ENCODE measurements around the gene TM4SF1.
"Not testable (repeated sequence)": the region's sequence is repeated elsewhere in the genome, so short reads cannot be mapped to it uniquely, and the experiment has no call there.

The TM4SF1 gene

GRCh38 chr3:149343951-149344350, 33.5 kb downstream of the TM4SF1 start:
- DNase-seq (ENCODE audit: low read depth in 2 of 2), result no peak

DNA sequence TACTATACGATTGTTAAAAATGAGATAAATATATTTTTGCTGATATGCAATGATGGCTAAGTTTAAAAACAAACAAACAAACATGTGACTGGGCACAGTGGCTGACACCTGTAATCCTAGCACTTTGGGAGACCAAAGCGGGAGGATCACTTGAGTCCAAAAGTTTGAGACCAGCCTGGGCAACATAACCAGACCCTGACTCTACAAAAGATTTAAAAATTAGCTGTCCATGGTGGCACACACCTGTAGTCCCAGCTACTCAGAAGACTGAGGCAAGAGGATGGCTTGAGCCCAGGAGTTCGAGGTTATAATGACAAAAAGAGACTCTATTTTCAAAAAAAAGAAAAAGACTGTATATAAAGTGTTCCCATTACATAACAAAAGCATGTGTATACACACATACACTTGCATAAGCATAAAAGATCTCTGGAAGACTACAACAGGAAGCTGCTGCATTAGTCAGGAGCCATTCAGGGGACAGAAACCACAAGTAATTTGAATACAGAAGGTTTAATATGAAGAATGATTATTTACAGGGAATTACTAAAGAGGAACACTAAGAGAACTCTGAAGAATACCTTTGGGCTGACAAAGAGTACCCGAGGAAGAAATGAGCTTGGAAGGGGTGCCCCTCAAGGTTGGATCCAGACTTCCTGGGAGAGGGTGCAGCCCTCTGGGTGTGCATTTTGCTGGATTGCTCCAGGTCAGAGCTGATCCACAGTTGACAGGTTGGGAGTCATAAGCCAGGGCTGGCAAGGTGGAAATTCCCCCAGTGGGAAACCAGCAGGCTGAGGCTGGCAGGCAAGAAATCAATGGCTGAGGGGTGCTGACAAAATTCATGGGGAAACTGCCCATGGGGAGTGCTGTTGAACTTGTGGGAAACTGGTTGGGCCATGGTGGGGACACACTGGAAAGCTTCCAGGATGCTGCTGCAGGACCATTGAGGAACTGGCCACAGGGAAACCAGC, 34.8 kb downstream of the TM4SF1 start:
- no peak for DNase-seq (ENCODE audit: low read depth in 2 of 2)

DNA sequence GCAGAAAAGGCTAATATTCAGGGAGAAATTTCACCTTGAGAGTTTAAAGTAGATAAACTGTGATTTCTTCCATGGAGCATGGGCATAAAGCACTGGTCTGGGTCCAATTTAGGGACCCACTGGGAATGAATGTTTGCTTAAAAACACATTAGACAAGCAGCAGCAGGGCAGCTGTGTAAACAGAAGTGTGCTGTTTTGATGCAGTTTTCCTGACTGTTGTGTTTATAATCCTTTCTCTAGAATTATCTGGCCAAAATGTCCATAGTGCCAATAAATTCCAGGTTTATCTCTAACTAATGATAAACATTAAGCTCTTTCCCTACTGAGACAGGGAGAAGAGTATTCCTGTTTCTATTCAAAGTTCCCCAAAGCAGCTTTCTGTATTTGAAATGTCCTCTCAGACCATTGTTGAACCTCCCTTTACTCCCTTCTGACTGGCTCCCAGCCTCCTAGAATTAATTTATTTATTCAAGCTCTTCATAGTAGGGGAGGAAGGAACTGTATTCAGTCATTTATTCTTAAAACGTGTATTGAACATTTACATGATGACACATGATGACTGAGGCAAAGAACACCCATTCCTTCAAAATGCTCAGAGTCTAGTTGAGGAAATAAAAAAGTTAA, 37.0 kb downstream of the TM4SF1 start:
- DNase-seq (ENCODE audit: low read depth in 2 of 2), result no peak

DNA sequence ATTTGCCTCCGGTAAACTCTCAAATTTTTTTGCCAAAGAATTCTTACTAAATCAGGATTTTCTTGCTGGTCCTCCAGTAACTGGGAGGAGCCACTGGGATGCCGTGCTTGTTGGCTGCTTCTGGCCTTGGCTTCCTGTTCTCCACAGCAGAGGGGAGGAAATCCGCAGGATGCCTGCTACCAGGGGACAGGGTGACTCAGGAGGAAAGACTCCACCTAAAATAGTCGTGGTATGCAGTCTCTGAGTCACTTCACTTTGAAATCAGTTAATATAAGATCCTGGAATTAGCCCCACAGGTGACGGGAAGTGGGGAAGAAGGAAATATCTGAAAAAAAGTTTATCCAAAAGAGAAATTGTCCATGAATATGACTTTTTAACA, 37.5 kb downstream of the TM4SF1 start:
- DNase-seq (ENCODE audit: low read depth in 2 of 2), result no peak

DNA sequence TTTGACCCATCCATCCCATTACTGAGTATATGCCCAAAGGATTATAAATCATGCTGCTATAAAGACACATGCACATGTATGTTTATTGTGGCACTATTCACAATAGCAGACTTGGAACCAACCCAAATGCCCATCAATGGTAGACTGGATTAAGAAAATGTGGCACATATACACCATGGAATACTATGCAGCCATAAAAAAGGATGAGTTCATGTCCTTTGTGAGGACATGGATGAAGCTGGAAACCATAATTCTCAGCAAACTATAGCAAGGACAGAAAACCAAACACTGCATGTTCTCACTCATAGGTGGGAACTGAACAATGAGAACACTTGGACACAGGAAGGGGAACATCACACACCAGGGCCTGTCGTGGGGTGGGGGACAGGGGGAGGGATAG, 40.0 kb downstream of the TM4SF1 start:
- not testable (repeated sequence) for DNase-seq (ENCODE audit: low read depth in 2 of 2)

GRCh38 chr3:149336925-149337324, 40.5 kb downstream of the TM4SF1 start:
- no peak for DNase-seq (ENCODE audit: low read depth in 2 of 2)

GRCh38 chr3:149333176-149333859, 44.1 kb downstream of the TM4SF1 start, which contains the start of gene TM4SF18:
TSS of gene TM4SF18 (minus strand) at chr3:149333636. CDS start at chr3:149333382, 254 bp downstream.
- no peak for DNase-seq (ENCODE audit: low read depth in 2 of 2)

DNA sequence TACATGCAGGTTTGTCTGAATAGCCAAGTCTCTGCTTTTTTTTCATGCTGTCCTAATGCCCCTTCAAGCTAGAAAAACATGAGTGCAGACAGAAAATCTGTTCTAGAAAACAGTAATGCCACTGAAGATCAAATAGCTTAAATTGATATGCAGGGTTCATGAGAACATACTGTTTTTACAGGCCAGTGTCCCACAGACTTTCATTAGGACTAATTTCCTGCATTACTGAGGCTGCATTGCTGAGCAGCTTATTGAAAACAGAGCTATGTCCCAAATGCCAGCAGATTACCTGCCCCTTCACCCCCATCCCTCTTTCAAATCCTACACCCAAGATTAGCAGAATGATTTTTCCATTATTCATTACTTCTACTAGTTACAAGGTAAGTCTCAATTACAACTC, 44.7 kb downstream of the TM4SF1 start:
- DNase-seq (ENCODE audit: low read depth in 2 of 2), result no peak

- no peak for DNase-seq (ENCODE audit: low read depth in 2 of 2)
Observed at GRCh38 chr3:149332227-149332765, 45.2 kb downstream of the TM4SF1 start.

DNA sequence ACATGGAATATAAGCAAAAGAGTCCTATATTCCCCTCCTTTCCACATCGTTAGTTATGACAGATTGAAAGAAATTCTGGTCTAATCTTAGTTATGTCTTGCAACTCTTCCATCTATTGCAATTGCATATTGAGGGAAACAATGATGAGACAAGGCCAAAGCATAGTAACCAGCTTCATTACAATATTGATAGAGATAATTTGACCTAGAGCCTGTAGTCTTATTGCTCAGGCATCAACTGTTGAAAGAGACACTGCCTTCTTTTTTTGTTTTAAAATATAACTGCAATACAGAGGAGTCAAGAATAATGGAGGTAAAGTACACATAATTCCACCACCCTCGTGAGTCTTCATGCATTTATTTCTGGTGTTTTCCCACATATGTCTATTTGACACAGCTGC, 46.1 kb downstream of the TM4SF1 start:
- DNase-seq (ENCODE audit: low read depth in 2 of 2), result no peak

DNA sequence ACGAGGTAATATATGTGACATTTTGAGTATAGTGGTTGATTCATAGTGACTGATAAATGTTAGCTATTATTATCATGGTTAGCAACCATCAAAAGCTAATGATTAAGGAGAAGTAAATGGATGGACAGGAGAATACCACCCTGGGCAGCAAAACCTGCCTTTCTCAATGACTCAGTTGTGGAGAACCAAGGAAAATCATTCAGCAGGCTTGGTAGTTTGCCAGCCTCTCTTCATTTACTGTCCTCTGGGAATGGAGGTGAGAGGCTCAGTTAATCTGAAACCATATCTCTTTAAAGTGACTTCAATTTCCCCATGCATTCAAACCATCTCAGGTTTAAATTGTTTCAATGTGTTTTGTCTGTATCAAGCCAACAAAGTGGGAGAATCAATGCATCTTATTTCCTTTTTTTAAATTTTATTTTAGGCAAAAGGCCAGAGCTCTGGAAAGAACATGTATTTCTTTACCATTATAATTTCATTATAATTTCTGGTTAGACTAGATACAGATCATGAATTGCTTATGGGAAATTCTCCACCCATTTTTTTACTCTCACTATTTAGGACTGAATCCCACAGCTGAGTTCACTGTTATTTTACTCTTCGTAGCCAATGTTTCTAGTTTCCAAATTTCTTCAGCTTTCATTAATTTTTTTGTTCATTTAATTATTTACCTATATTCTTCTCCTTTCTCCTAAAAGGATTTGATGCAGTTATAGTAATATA, 46.7 kb downstream of the TM4SF1 start:
- DNase-seq (ENCODE audit: low read depth in 2 of 2), result no peak

- DNase-seq (ENCODE audit: low read depth in 2 of 2), result no peak
Observed at GRCh38 chr3:149327156-149327555, 50.3 kb downstream of the TM4SF1 start.

DNA sequence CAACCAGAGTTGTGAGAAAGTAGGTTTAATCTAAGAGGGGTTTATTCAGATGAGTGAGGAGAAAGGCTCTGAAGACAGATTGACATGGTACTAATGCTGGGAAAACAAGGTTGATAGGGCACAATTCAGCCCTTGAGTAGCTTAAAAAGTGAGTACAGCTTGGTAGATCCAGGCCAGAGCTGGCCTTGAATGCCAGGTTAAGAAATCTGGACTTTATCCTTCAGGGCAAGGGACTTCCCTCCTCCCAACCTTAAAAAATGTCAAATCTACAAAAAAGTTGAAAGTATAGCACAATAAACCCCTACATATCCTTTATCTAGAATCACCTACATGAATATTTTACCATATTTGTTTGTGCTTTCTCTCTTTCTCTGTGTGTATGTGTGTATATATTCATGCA, 51.9 kb downstream of the TM4SF1 start:
- DNase-seq (ENCODE audit: low read depth in 2 of 2), result no peak

DNA sequence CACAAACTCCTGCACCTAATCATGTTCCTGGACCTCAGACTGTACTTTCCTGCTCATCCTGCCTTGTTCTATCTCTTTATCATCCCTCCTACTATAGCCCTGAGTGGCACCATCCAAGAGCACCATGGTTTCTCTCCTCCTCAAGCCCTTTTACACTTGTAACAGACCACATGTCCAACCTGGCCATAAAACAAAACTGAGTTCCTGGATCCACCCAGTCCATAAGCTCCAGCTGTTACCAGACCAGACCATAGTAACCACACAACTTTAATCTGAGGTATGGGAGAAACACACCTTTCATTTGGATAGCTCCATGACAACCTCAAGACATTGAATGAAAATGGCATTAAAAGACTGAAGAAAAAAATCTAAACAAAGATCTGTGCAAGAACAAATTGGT, 53.1 kb downstream of the TM4SF1 start:
- no peak for DNase-seq (ENCODE audit: low read depth in 2 of 2)

GRCh38 chr3:149321640-149322039, 55.8 kb downstream of the TM4SF1 start:
- no peak for DNase-seq (ENCODE audit: low read depth in 2 of 2)

GRCh38 chr3:149321136-149321535, 56.3 kb downstream of the TM4SF1 start:
- no peak for DNase-seq (ENCODE audit: low read depth in 2 of 2)

DNA sequence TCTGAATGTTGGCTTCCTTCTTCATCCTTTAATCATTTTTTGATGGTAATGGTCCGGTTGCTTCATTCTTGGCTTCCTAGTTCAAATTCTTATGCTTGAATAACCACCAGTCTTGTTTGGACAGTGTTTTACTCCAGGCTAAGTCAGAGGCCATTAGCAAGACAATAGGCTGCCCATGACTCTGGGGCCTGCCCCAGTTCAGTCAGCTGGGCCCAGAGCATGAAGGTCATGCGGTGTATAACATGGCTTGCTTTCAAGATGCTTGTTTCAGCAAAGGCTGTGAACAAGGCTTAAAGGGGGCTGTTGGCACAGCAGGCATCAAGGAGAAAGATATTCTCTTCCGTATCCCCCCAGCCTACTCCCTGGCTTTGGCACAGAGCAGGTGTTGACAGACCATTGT, 57.7 kb downstream of the TM4SF1 start:
- no peak for DNase-seq (ENCODE audit: low read depth in 2 of 2)

Measured in stimulated activated CD4-positive, alpha-beta T cell treated with anti-CD3 and anti-CD28 coated beads, Interleukin-1b, Interleukin-23, amount 100 ng/mL, for 4 hours (primary cell).